ENCODE results near the gene BIN1. TPM values are rescaled to one million over a fixed set of nuclear protein-coding genes. Genes with fewer than 3 reads are reported as not detected.

The BIN1 gene
- total RNA-seq, 1 experiment from 2014 or later, result 58.9 TPM

DNA sequence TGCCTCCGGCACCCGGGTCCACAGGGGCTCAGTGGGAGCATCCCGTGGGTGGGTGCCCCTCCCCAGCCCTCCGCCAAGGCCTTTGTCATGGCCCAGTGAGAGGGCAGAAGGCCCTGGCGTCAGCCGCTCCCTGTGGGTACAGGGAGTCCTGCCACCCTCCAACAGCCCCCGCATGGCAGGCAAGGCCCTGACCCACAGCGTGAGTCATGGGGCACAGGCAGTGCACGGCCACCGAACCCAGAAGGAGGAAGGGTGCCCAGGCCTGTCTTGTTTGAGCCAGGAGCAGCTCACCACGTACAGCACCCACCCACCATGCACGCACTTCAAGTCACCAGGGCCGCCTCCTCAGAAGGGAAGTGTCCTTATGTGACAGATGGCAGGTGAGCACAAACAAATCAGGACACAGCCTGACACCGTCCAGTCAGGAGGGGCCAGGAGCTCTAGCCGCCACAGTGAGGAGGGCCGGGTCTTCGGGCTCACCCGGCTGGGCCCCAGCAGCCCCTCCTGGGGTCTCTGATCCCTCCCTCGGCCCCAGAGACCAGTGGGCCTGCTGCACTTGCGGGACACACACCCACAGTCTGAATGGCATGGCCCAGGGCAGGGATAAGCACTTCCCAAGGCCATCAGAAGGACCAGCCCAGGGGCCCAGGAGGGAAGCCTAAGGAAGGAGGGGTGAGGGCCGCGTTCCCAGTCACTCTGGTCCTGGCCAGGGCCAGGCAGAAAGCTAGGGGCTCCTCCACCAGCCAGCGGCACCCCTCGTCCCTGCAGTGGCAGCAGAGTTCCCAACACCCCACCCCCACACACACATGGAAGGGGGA lies 25.8 kb downstream of the BIN1 start:
- 0 out of 2 replicates have a peak, but pooled peaks cover 10% of the 10 kb centered on the region for H3K4me1 ChIP-seq (ENCODE audit: insufficient read depth, low read length)

DNA sequence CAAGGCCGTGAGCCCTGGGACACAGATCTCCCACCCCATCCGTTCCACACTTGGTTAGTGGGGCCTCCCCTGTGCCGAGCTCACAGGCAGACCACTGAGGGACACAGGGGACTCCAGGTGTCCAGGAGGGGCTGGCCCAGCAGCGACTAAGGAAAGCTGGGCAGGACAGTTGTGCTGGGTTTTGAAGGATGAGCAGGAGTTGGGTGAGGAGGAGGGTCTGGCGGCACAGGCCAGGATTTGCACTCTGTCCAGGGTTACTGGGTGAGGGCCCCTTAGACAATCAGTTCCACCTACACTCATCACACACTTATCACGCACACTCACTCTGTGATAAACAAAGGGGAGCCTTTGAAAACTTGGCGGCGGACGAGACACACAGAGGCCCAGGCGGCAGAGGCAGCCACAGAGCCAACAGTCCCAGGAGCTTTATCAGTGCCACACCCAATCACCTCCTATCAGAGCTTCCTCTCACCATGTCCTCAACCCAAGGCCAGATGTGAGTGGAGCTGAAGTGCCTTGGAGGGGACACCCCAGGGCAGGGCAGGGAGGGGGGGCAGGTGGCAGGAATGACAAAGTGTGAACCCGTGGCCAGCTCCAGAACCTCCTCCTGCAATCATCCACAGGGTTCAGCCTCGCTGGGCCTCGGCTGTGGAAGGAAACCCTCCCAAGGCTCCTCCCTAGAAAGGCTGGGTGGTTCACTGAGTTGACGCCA lies 26.6 kb downstream of the BIN1 start:
- no peak overlapping the region for H3K4me2 ChIP-seq (ENCODE audit: low read length)
- H3F3A ChIP-seq (ENCODE audit: low read length, unreplicated experiment), result no peaks in the 10 kb centered on the region
- H3K79me2 ChIP-seq (ENCODE audit: low read length), result peaks cover 16% of the 10 kb centered on the region; the same call in 1 of the 2 replicates
- BruUV-seq (replicated peaks), result no TSS peak
- ATAC-seq, result no peak
- DNase-seq, result no peak
- no peak overlapping the region for H3K27ac ChIP-seq (ENCODE audit: low read length)
- H4K20me1 ChIP-seq (ENCODE audit: low read length), result peaks cover 5% of the 10 kb centered on the region; the same call in 1 of the 2 replicates
- no peak overlapping the region for H3K4me3 ChIP-seq (ENCODE audit: low read length)
- no peaks in the 10 kb centered on the region for H3K27me3 ChIP-seq (ENCODE audit: low read length)
- H3K9ac ChIP-seq (ENCODE audit: low read length), result no peak overlapping the region
- TF ChIP-seq EZH2 (IDR thresholded peaks at IDR 0.05; ENCODE audit: low read length, unreplicated experiment), result no peak
- TF ChIP-seq EZH2phosphoT487 (IDR thresholded peaks at IDR 0.05; ENCODE audit: borderline replicate concordance, low read length), result no peak
- TF ChIP-seq, protein P1, sequence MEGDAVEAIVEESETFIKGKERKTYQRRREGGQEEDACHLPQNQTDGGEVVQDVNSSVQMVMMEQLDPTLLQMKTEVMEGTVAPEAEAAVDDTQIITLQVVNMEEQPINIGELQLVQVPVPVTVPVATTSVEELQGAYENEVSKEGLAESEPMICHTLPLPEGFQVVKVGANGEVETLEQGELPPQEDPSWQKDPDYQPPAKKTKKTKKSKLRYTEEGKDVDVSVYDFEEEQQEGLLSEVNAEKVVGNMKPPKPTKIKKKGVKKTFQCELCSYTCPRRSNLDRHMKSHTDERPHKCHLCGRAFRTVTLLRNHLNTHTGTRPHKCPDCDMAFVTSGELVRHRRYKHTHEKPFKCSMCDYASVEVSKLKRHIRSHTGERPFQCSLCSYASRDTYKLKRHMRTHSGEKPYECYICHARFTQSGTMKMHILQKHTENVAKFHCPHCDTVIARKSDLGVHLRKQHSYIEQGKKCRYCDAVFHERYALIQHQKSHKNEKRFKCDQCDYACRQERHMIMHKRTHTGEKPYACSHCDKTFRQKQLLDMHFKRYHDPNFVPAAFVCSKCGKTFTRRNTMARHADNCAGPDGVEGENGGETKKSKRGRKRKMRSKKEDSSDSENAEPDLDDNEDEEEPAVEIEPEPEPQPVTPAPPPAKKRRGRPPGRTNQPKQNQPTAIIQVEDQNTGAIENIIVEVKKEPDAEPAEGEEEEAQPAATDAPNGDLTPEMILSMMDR (conservative IDR thresholded peaks at IDR 0.05; ENCODE audit: low read depth, low read length), result no peak
- POLR2A ChIA-PET (ENCODE audit: unreplicated experiment), result no interaction called here
- H2AFZ ChIP-seq (ENCODE audit: low read length), result no peak overlapping the region
- H3K9me3 ChIP-seq (ENCODE audit: low read length), result no peaks in the 10 kb centered on the region
- H3K36me3 ChIP-seq (ENCODE audit: low read depth, low read length), result no peaks in the 10 kb centered on the region
- CTCF ChIA-PET, result no interaction called here
- H3K9me2 ChIP-seq (replicated peaks; ENCODE audit: low read length), result no peaks in the 10 kb centered on the region
- intact Hi-C loops (cut with micrococcal nuclease), result no loop called here
- 0 out of 2 replicates have a peak, but pooled peaks cover 10% of the 10 kb centered on the region for H3K4me1 ChIP-seq (ENCODE audit: insufficient read depth, low read length)

More for the DNA sequence above, 25.8 kb downstream of the BIN1 start:
- Histone ChIP-seq H3K9me2 (replicated peaks; ENCODE audit: low read length) (no peaks in the 10 kb centered on the region), H3K27me3 (ENCODE audit: low read length) (no peaks in the 10 kb centered on the region), H3K27ac (ENCODE audit: low read length) (no peak overlapping the region), H3K79me2 (ENCODE audit: low read length) (peaks cover 16% of the 10 kb centered on the region; the same call in 1 of the 2 replicates), H3K4me3 (ENCODE audit: low read length) (no peak overlapping the region), H3F3A (ENCODE audit: low read length, unreplicated experiment) (no peaks in the 10 kb centered on the region), H3K4me2 (ENCODE audit: low read length) (no peak overlapping the region), H4K20me1 (ENCODE audit: low read length) (peaks cover 5% of the 10 kb centered on the region; the same call in 1 of the 2 replicates), H2AFZ (ENCODE audit: low read length) (no peak overlapping the region), H3K9ac (ENCODE audit: low read length) (no peak overlapping the region), H3K9me3 (ENCODE audit: low read length) (no peaks in the 10 kb centered on the region), H3K36me3 (ENCODE audit: low read depth, low read length) (no peaks in the 10 kb centered on the region)
- DNase-seq (no peak), ATAC-seq (no peak)
- no peak for TF ChIP-seq EZH2phosphoT487 (IDR thresholded peaks at IDR 0.05; ENCODE audit: borderline replicate concordance, low read length)
- TF ChIP-seq, protein P1 (conservative IDR thresholded peaks at IDR 0.05; ENCODE audit: low read depth, low read length), result no peak
- no peak for TF ChIP-seq EZH2 (IDR thresholded peaks at IDR 0.05; ENCODE audit: low read length, unreplicated experiment)
- ChIA-PET CTCF (no interaction called here), POLR2A (ENCODE audit: unreplicated experiment) (no interaction called here)
- intact Hi-C loops (cut with micrococcal nuclease), result no loop called here
- BruUV-seq (replicated peaks), result no TSS peak
